GM23338 (cell line): ENCODE results near the gene GPR39. TPM values are rescaled to one million over a fixed set of nuclear protein-coding genes. Genes with fewer than 3 reads are reported as not detected.
A peak's percentile ranks its signal among the peaks of the same experiment; 100 is the strongest.

Source experiments
- ATAC-seq: fragments of 200-7000 bp; cut with Tn5 transposase; 3 replicates; pipeline ENCODE4 v1.9.1; 2020
- DNase-seq: peaks from one replicate; pipeline ENCODE4 v3.0.0-alpha.2; 2015; ENCODE audit warnings: low spot score
- H2AFZ ChIP-seq: fragments of 200-600 bp; sonication (generic); 2 replicates; pipeline ENCODE4 v1.8.0; 2016; ENCODE audit warnings: antibody characterized with exemption, mild to moderate bottlenecking, moderate library complexity
- H3F3A ChIP-seq: fragments of 200-600 bp; sonication (generic); replicated peaks from 2 replicates; pipeline ENCODE4 v1.8.0; 2017; ENCODE audit warnings: antibody characterized with exemption, mixed run types, low read depth
- H3K27ac ChIP-seq: fragments of 200-600 bp; sonication (generic); 2 replicates; pipeline ENCODE4 v1.6.1; 2016; ENCODE audit warnings: low read depth
- H3K27me3 ChIP-seq: fragments of 200-600 bp; sonication (generic); 2 replicates; pipeline ENCODE4 v1.8.0; 2016; ENCODE audit warnings: mild to moderate bottlenecking, mixed run types, moderate library complexity; ENCODE audit not compliant: insufficient read depth
- H3K36me3 ChIP-seq: fragments of 200-600 bp; sonication (generic); 2 replicates; pipeline ENCODE4 v1.8.0; 2016; ENCODE audit warnings: mild to moderate bottlenecking; ENCODE audit not compliant: insufficient read depth
- H3K4me1 ChIP-seq: fragments of 200-600 bp; sonication (generic); 2 replicates; pipeline ENCODE4 v1.8.0; 2016; ENCODE audit warnings: mild to moderate bottlenecking, moderate library complexity; ENCODE audit not compliant: insufficient read depth
- H3K4me2 ChIP-seq: fragments of 200-600 bp; sonication (generic); 2 replicates; pipeline ENCODE4 v1.7.1; 2017; ENCODE audit warnings: mixed run types
- H3K4me3 ChIP-seq: fragments of 200-600 bp; sonication (generic); 2 replicates; pipeline ENCODE4 v1.6.1; 2016; ENCODE audit warnings: mixed run types
- H3K79me2 ChIP-seq: fragments of 200-600 bp; sonication (generic); replicated peaks from 2 replicates; pipeline ENCODE4 v1.8.0; 2017; ENCODE audit warnings: mild to moderate bottlenecking; ENCODE audit not compliant: insufficient read depth
- H3K9me2 ChIP-seq: fragments of 200-600 bp; sonication (generic); 2 replicates; pipeline ENCODE4 v1.8.0; 2017; ENCODE audit not compliant: insufficient read depth
- H4K20me1 ChIP-seq: fragments of 200-600 bp; sonication (generic); replicated peaks from 2 replicates; pipeline ENCODE4 v1.8.0; 2017; ENCODE audit warnings: mild to moderate bottlenecking; ENCODE audit not compliant: insufficient read depth
- H3K27ac Mint-ChIP-seq: 2 replicates; pipeline ENCODE4 v1.8.0; 2020; ENCODE audit warnings: inconsistent platforms, mild to moderate bottlenecking, moderate library complexity, mixed read lengths
- H3K27me3 Mint-ChIP-seq: 3 replicates; pipeline ENCODE4 v1.8.0; 2022; ENCODE audit warnings: low read depth, mild to moderate bottlenecking, moderate library complexity, mixed read lengths, inconsistent platforms; ENCODE audit not compliant: insufficient read depth, poor library complexity
- H3K36me3 Mint-ChIP-seq: 3 replicates; pipeline ENCODE4 v1.8.0; 2021; ENCODE audit warnings: low read depth, mild to moderate bottlenecking, inconsistent platforms, moderate library complexity, mixed read lengths
- H3K4me1 Mint-ChIP-seq: 3 replicates; pipeline ENCODE4 v1.8.0; 2020; ENCODE audit warnings: mild to moderate bottlenecking, inconsistent platforms, mixed read lengths
- H3K4me3 Mint-ChIP-seq: 3 replicates; pipeline ENCODE4 v1.8.0; 2021; ENCODE audit warnings: moderate library complexity, mild to moderate bottlenecking, inconsistent platforms, mixed read lengths
- H3K9me3 Mint-ChIP-seq: 3 replicates; pipeline ENCODE4 v1.8.0; 2020; ENCODE audit warnings: moderate library complexity, mild to moderate bottlenecking, inconsistent platforms, mixed read lengths
- CTCF ChIP-seq, 2 experiments: fragments of 200-600 bp in 1 of 2; sonication (generic) in 1 of 2; conservative IDR thresholded peaks; 2 replicates each; pipeline versions ENCODE4 v1.5.1 to v1.6.1; 2016 to 2017; ENCODE audit warnings: antibody characterized with exemption in 2 of 2, low read depth in 2 of 2, mild to moderate bottlenecking in 2 of 2, moderate library complexity in 1 of 2
- ETS1 ChIP-seq: IDR thresholded peaks from 2 replicates; pipeline ENCODE4 v1.6.1; 2016; ENCODE audit warnings: antibody characterized with exemption
- EZH2phosphoT487 ChIP-seq: fragments of 200-600 bp; sonication (generic); IDR thresholded peaks from one replicate; pipeline ENCODE4 v1.8.1; 2018; ENCODE audit warnings: antibody characterized with exemption; ENCODE audit not compliant: unreplicated experiment
- JUNB ChIP-seq: IDR thresholded peaks from one replicate; pipeline ENCODE4 v1.6.1; 2016; ENCODE audit warnings: antibody characterized with exemption; ENCODE audit not compliant: unreplicated experiment
- POLR2AphosphoS5 ChIP-seq: IDR thresholded peaks from 2 replicates; pipeline ENCODE4 v1.6.1; 2016; ENCODE audit warnings: antibody characterized with exemption, low read depth
- REST ChIP-seq: IDR thresholded peaks from one replicate; pipeline ENCODE4 v1.6.1; 2018; ENCODE audit warnings: antibody characterized with exemption; ENCODE audit not compliant: unreplicated experiment
- ZNF331 ChIP-seq: fragments of 250-450 bp; sonication (Bioruptor Pico); IDR thresholded peaks from 2 replicates; pipeline ENCODE4 v1.5.0; 2020; ENCODE audit warnings: low read depth, mild to moderate bottlenecking, moderate library complexity
- polyA plus RNA-seq: library from polyadenylated mRNA; unstranded; fragments of >200 nt; fragmentation: Nextera tagmentation; extraction: Ambion mirVana; gene quantifications from 2 replicates; pipeline ENCODE4 v1.2.1, GENCODE V29; 2016
- total RNA-seq: library from RNA; depleted of rRNA; stranded (reverse); fragments of >200 nt; shearing (Covaris generic); gene quantifications from 2 replicates; pipeline ENCODE4 v1.2.3, GENCODE V29; 2014

GPR39 gene
- total and polyA plus RNA-seq, 2 experiments from 2014 or later: 0.55 to 1.9 TPM

- TF ChIP-seq REST (no peak), POLR2AphosphoS5 (no peak)
These were observed 198.9 kb downstream of the GPR39 start (continued) for GRCh38 chr2:132615329-132616085.

- Histone ChIP-seq H3K36me3 (no peaks in the 10 kb centered on the region), H3K79me2 (no peaks in the 10 kb centered on the region), H3K4me2 (no peak overlapping the region), H3K27me3 (no peaks in the 10 kb centered on the region), H4K20me1 (no peaks in the 10 kb centered on the region), H3K4me3 (no peak overlapping the region), H3K27ac (no peak overlapping the region), H3K9me2 (peaks cover 2% of the 10 kb centered on the region; the same call in 1 of the 2 replicates), H3K4me1 (no peaks in the 10 kb centered on the region), H3F3A (no peaks in the 10 kb centered on the region), H2AFZ (no peak overlapping the region)
- no peak overlapping the region for H3K27ac Mint-ChIP-seq
- peaks cover 4% of the 10 kb centered on the region for H3K27me3 Mint-ChIP-seq
- ATAC-seq (no peak), DNase-seq (peak; percentile 16)
- peak; percentile 82 for TF ChIP-seq JUNB
- TF ChIP-seq ETS1: no peak
- H3K4me3 Mint-ChIP-seq: no peak overlapping the region
- no peaks in the 10 kb centered on the region for H3K9me3 Mint-ChIP-seq
- H3K4me1 Mint-ChIP-seq: peaks cover 20% of the 10 kb centered on the region
- H3K36me3 Mint-ChIP-seq: no peaks in the 10 kb centered on the region
These were observed 201.4 kb downstream of the GPR39 start for GRCh38 chr2:132617989-132618388.

- H3K9me3 Mint-ChIP-seq: no peaks in the 10 kb centered on the region
- no peaks in the 10 kb centered on the region for H3F3A ChIP-seq
- no peak for ATAC-seq
- no peak for TF ChIP-seq EZH2phosphoT487
- TF ChIP-seq ZNF331 (CRISPR knock-in tag): no peak
- TF ChIP-seq CTCF (conservative IDR thresholded peaks at IDR 0.05; ENCODE audit: low read depth in 2 of 2): no peak
- no peaks in the 10 kb centered on the region for H3K36me3 Mint-ChIP-seq
- no peaks in the 10 kb centered on the region for H3K27me3 ChIP-seq
- peaks cover 3% of the 10 kb centered on the region; the same call in 1 of the 2 replicates for H3K9me2 ChIP-seq
- H2AFZ ChIP-seq: no peak overlapping the region
- peaks cover 27% of the 10 kb centered on the region for H3K4me1 Mint-ChIP-seq
- H3K4me3 ChIP-seq: no peak overlapping the region
- H3K36me3 ChIP-seq: no peaks in the 10 kb centered on the region
- no peaks in the 10 kb centered on the region for H3K79me2 ChIP-seq
- no peak overlapping the region for H3K4me2 ChIP-seq
- DNase-seq: no peak
- peaks cover 11% of the 10 kb centered on the region for H3K27me3 Mint-ChIP-seq
- H4K20me1 ChIP-seq: no peaks in the 10 kb centered on the region
- peaks cover 7% of the 10 kb centered on the region; the same call in 1 of the 2 replicates for H3K4me1 ChIP-seq
- H3K27ac ChIP-seq: no peak overlapping the region
- no peak overlapping the region for H3K4me3 Mint-ChIP-seq
- H3K27ac Mint-ChIP-seq: no peak overlapping the region
These were observed 202.1 kb downstream of the GPR39 start for GRCh38 chr2:132618734-132619133.
